ENCODE results near the gene SERTAD1.
"Not testable (repeated sequence)": the region's sequence is repeated elsewhere in the genome, so short reads cannot be mapped to it uniquely, and the experiment has no call there.

SERTAD1 gene

DNA sequence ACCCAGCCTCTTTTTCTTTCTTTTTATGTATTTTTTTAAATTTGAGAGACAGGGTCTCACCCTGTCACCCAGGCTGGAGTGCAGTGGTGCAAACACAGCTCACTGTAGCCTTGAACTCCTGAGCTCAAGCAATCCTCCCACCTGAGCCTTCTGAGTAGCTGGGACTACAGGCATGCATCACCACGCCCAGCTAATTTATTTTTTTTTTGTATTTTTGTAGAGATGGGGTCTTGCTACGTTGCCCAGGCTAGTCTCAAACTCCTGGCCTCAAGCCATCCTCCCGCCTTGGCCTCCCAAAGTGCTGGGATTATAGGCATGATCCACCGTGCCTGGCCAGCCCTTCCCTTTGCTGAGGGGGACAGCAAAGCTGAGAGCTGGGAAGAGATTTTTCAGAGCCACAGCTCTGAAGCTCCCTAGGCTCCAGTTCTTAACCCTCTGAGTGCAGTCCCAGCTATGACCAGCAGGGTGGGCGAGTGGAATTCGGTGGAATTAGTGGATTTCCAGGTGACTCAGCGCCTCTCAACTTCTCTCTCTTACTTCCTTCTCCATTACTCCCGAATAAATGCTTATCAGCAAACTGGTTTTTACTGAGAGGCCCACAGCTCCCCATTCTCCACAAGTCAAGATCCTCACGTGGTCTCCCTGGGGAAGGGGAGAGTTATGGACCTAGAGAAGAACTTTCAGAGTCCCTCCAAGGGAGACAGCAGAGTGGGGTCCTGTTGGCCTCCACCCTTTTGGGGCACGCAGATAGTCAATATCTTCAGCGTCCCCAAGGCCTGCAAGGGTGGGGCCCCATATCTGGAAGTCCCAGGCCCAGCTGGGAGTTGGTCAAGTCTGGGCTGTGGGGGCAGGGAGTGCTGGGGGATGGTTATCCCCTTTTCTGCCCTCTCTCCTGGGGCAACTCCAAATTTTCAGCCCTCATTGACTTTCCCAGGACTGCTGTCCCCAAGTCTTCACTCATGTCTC is 38.5 kb upstream of the SERTAD1 start:
- TF ChIP-seq, protein P1, sequence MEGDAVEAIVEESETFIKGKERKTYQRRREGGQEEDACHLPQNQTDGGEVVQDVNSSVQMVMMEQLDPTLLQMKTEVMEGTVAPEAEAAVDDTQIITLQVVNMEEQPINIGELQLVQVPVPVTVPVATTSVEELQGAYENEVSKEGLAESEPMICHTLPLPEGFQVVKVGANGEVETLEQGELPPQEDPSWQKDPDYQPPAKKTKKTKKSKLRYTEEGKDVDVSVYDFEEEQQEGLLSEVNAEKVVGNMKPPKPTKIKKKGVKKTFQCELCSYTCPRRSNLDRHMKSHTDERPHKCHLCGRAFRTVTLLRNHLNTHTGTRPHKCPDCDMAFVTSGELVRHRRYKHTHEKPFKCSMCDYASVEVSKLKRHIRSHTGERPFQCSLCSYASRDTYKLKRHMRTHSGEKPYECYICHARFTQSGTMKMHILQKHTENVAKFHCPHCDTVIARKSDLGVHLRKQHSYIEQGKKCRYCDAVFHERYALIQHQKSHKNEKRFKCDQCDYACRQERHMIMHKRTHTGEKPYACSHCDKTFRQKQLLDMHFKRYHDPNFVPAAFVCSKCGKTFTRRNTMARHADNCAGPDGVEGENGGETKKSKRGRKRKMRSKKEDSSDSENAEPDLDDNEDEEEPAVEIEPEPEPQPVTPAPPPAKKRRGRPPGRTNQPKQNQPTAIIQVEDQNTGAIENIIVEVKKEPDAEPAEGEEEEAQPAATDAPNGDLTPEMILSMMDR (IDR thresholded peaks at IDR 0.05) = peak; percentile 85
- intact Hi-C loops (cut with DNase I; ENCODE audit: low total_unique reads) = loop anchor here (10.0 kb wide), 1 partner anchor 130 kb away; no protein-coding TSS in a partner anchor
- peak overlapping the region; percentile 67 to 82 for H3K4me3 ChIP-seq
- no peaks in the 10 kb centered on the region for H3K27me3 ChIP-seq
- H3K36me3 ChIP-seq = no peaks in the 10 kb centered on the region
- H3K4me1 ChIP-seq = peaks cover 0 to 39% (median 30%) of the 10 kb centered on the region in 4 donors
- H3K9me3 ChIP-seq = no peaks in the 10 kb centered on the region
- peak; percentile 90 to 92 for DNase-seq
- peak overlapping the region; percentile 90 to 92 for H3K27ac ChIP-seq

DNA sequence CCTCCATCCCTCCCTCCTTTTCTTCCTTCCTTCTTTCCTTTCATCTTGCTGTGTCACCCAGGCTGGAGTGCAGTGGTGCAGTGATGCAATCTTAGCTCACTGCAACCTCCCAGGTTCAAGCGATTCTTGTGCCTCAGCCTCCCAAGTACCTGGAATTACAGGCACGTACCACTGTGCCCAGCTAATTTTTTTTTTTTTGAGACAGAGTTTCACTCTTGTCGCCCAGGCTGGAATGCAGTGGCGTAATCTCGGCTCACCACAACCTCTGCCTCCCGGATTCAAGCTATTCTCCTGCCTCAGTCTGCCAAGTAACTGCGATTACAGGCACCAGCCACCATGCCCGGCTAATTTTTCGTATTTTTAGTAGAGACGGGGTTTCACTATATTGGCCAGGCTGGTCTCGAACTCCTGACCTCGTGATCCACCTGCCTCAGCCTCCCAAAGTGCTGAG is 37.8 kb upstream of the SERTAD1 start:
- Histone ChIP-seq H3K27ac (peak overlapping the region in 1 of 2 donors; percentile 90), H3K4me1 (peaks cover 0 to 39% (median 30%) of the 10 kb centered on the region in 4 donors), H3K4me3 (peak overlapping the region in 1 of 2 donors; percentile 0)
- not testable (repeated sequence) for H3K9me3 ChIP-seq, DNase-seq, H3K36me3 ChIP-seq, H3K27me3 ChIP-seq
- intact Hi-C loops (cut with DNase I; ENCODE audit: low total_unique reads) = loop anchor here (10.0 kb wide), 1 partner anchor 131 kb away; no protein-coding TSS in a partner anchor

DNA sequence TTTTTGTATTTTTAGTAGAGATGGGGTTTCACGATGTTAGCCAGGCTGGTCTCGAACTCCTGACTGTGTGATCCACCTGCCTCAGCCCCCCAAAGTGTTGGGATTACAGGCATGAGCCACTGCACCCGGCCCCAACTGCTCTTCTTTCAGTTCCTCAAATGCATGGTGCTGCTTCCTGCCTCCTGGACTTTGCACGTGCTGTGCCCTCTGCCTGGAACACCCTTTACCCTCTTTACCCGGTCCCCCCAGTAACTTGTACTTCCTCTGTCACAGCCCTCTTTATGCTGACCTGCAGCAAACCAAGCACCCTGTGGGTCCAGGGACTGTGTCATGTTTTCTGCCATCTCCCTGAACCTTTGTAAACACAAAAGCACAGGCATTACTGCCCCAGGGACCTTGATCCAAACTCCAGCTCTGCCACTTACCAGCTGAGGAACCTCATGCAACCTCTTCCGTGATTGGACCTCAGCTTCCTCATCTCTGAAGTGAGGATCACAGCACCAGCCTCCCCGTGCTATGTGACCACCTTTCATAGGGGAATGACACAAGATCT is 36.0 kb upstream of the SERTAD1 start:
- no peaks in the 10 kb centered on the region for H3K9me3 ChIP-seq
- peaks cover 9 to 19% (median 13%) of the 10 kb centered on the region in 3 donors for H3K36me3 ChIP-seq
- no peak overlapping the region for H3K4me3 ChIP-seq
- peak in 1 of 2 donors; percentile 50 for DNase-seq
- TF ChIP-seq, protein P1 (IDR thresholded peaks at IDR 0.05) = no peak
- H3K27me3 ChIP-seq = no peaks in the 10 kb centered on the region
- intact Hi-C loops (cut with DNase I; ENCODE audit: low total_unique reads) = loop anchor here (10.0 kb wide), 1 partner anchor 133 kb away; no protein-coding TSS in a partner anchor
- no peak overlapping the region for H3K27ac ChIP-seq
- H3K4me1 ChIP-seq = peaks cover 0 to 34% (median 24%) of the 10 kb centered on the region in 4 donors

DNA sequence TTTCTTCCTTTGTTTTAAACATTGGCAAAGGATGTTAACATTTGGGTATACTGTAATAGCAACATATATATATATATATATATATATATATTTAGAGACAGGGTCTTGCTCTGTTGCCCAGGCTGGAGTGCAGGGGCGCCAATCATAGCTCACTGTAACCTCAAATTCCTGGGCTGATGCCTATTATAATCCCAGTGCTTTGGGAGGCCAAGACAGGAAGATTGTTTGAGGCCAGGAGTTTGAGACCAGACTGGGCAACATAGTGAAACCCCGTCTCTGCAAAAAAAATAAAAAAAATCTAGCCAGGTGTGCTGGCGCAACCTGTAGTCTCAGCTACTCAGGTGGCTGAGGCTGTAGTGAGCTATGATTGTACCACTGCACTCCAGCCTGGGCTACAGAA is 34.4 kb upstream of the SERTAD1 start:
- intact Hi-C loops (cut with DNase I; ENCODE audit: low total_unique reads) = loop anchor here (10.0 kb wide), 1 partner anchor 135 kb away; no protein-coding TSS in a partner anchor
- TF ChIP-seq, protein P1 (IDR thresholded peaks at IDR 0.05) = no peak
- DNase-seq = no peak

DNA sequence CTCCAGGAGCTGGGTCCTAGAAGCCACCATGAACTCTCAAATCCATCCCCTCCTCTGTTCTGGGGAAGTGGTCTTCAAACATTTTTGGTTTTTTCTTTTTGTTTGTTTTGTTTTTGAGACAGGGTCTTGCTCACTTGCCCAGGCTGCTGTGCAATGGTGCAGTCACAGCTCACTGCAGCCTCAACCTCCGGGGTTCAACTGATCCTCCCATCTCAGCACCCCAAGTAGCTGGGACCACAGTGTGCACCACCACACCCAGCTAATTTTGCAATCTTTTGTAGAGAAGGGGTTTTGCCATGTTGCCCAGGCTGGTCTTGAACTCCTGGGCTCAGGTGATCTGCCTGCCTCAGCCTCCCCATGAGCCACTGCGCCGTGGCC is 32.8 kb upstream of the SERTAD1 start:
- Histone ChIP-seq H3K27ac (no peak overlapping the region), H3K9me3 (no peaks in the 10 kb centered on the region), H3K4me1 (peaks cover 0 to 9% (median 4%) of the 10 kb centered on the region in 4 donors), H3K36me3 (peaks cover 13 to 48% (median 23%) of the 10 kb centered on the region in 3 donors), H3K4me3 (no peak overlapping the region), H3K27me3 (no peaks in the 10 kb centered on the region)
- TF ChIP-seq, protein P1 (IDR thresholded peaks at IDR 0.05) = no peak
- DNase-seq = no peak
- intact Hi-C loops (cut with DNase I; ENCODE audit: low total_unique reads) = no loop called here

More for the DNA sequence above, 34.4 kb upstream of the SERTAD1 start:
- H3K27me3 ChIP-seq = no peaks in the 10 kb centered on the region
- no peak overlapping the region for H3K27ac ChIP-seq
- no peak overlapping the region for H3K4me3 ChIP-seq
- H3K4me1 ChIP-seq = peaks cover 0 to 25% (median 17%) of the 10 kb centered on the region in 4 donors
- H3K36me3 ChIP-seq = peaks cover 12 to 32% (median 18%) of the 10 kb centered on the region in 3 donors
- H3K9me3 ChIP-seq = no peaks in the 10 kb centered on the region

Data from tibial artery (tissue), 4 donors.